HCT116 (cell line): ENCODE results near the gene FSD2. TPM values are rescaled to one million over a fixed set of nuclear protein-coding genes. Genes with fewer than 3 reads are reported as not detected.

Experiments
- ATAC-seq: fragments of 200-7000 bp; cut with Tn5 transposase; 2 replicates; pipeline ENCODE4 v1.9.1; 2020; ENCODE audit warnings: mild to moderate bottlenecking, moderate library complexity
- BruUV-seq: library from RNA; stranded (reverse); fragments of 400-500 nt; replicated peaks from 2 replicates; lab custom pipeline; 2021; lab: Mats Ljungman, UMichigan
- CTCF ChIA-PET: fragments of 300-600 bp; sonication (Branson Sonifier 250); formaldehyde crosslinking; loops from one replicate; lab custom pipeline; 2021; ENCODE audit warnings: antibody characterized with exemption; lab: Charles Lee
- POLR2A ChIA-PET: fragments of 300-600, 350-600 bp; sonication (Branson Sonifier 250); formaldehyde crosslinking; loops from one replicate; lab custom pipeline; 2021; ENCODE audit warnings: antibody characterized with exemption; lab: Charles Lee
- RAD21 ChIA-PET, 2 experiments: fragments of 300-600 bp; sonication (Branson Sonifier 250); formaldehyde crosslinking; loops; one replicate each; lab custom pipeline; 2023; ENCODE audit warnings: low total read pairs in 2 of 2; ENCODE audit not compliant: uncharacterized antibody in 2 of 2, unreplicated experiment in 2 of 2, low non-redundant PET in 1 of 2; lab: Charles Lee
- DNase-seq: peaks from one replicate; pipeline ENCODE4 v3.0.0-alpha.2; 2010; ENCODE audit warnings: low read depth, low spot score
- H2AFZ ChIP-seq: fragments of 200-600 bp; shearing (Covaris generic), sonication (generic); 2 replicates; pipeline ENCODE4 v1.6.1; 2017; ENCODE audit warnings: low read depth, mixed run types, mixed read lengths, antibody characterized with exemption, low read length; ENCODE audit not compliant: poor library complexity, severe bottlenecking
- H3K27ac ChIP-seq: 2 replicates; pipeline ENCODE4 v1.5.1; 2012; ENCODE audit warnings: low read depth, low read length
- H3K27me3 ChIP-seq: fragments of 200-600 bp; sonication (generic); 2 replicates; pipeline ENCODE4 v1.6.1; 2016; ENCODE audit warnings: mixed run types, low read length, mixed read lengths; ENCODE audit not compliant: insufficient read depth
- H3K36me3 ChIP-seq, 2 experiments: fragments of 200-500 bp in 1 of 2; fragments of 200-600 bp in 1 of 2; sonication (Bioruptor generic) in 1 of 2; sonication (generic) in 1 of 2; 2 replicates each; pipeline versions ENCODE4 v1.5.1 to v1.6.1; 2014 to 2016; ENCODE audit warnings: low read length in 2 of 2, inconsistent platforms in 1 of 2, mixed read lengths in 1 of 2, mixed run types in 1 of 2; ENCODE audit not compliant: insufficient read depth in 2 of 2, control insufficient read depth in 1 of 2
- H3K4me1 ChIP-seq, 2 experiments: fragments of 200-600 bp in 1 of 2; sonication (generic) in 1 of 2; 2 replicates each; pipeline versions ENCODE4 v1.5.1 to v1.6.1; 2012 to 2017; ENCODE audit warnings: low read length in 2 of 2, inconsistent platforms in 1 of 2, mild to moderate bottlenecking in 1 of 2, mixed read lengths in 1 of 2, mixed run types in 1 of 2, moderate library complexity in 1 of 2; ENCODE audit not compliant: insufficient read depth in 2 of 2, control insufficient read depth in 1 of 2
- H3K4me2 ChIP-seq: fragments of 200-600 bp; sonication (generic); 2 replicates; pipeline ENCODE4 v1.6.1; 2017; ENCODE audit warnings: mixed run types, low read length, mixed read lengths
- H3K4me3 ChIP-seq, 2 experiments: fragments of 200-600 bp in 1 of 2; sonication (generic) in 1 of 2; replicated peaks in 1 of 2; 2 replicates each; pipeline ENCODE4 v1.5.1; 2011 to 2016; ENCODE audit warnings: low read length in 2 of 2, control low read depth in 1 of 2, low read depth in 1 of 2, mild to moderate bottlenecking in 1 of 2, mixed read lengths in 1 of 2, mixed run types in 1 of 2
- H3K79me2 ChIP-seq: fragments of 200-600 bp; sonication (generic); 2 replicates; pipeline ENCODE4 v1.6.1; 2017; ENCODE audit warnings: mild to moderate bottlenecking, mixed run types, low read length, moderate library complexity, mixed read lengths; ENCODE audit not compliant: insufficient read depth
- H3K9ac ChIP-seq: fragments of 200-600 bp; sonication (generic); 2 replicates; pipeline ENCODE4 v1.6.1; 2016; ENCODE audit warnings: low read length, mixed read lengths
- H3K9me2 ChIP-seq: fragments of 200-600 bp; sonication (generic), shearing (Covaris generic); 2 replicates; pipeline ENCODE4 v1.6.1; 2017; ENCODE audit warnings: mixed run types, mild to moderate bottlenecking, moderate library complexity; ENCODE audit not compliant: insufficient read depth
- H3K9me3 ChIP-seq, 2 experiments: fragments of 200-500 bp in 1 of 2; fragments of 200-600 bp in 1 of 2; sonication (Bioruptor generic) in 1 of 2; sonication (generic) in 1 of 2; 2 replicates each; pipeline ENCODE4 v1.6.1; 2014 to 2017; ENCODE audit warnings: low read length in 2 of 2, mixed read lengths in 2 of 2, inconsistent platforms in 1 of 2, low read depth in 1 of 2, mild to moderate bottlenecking in 1 of 2, mixed run types in 1 of 2, moderate library complexity in 1 of 2; ENCODE audit not compliant: control insufficient read depth in 1 of 2, insufficient read depth in 1 of 2
- H4K20me1 ChIP-seq: fragments of 200-600 bp; sonication (generic), shearing (Covaris generic); 2 replicates; pipeline ENCODE4 v1.6.1; 2017; ENCODE audit warnings: mixed run types, mild to moderate bottlenecking, moderate library complexity; ENCODE audit not compliant: insufficient read depth
- ATF3 ChIP-seq: IDR thresholded peaks from 2 replicates; pipeline ENCODE4 v1.6.1; 2012
- CBX3 ChIP-seq: IDR thresholded peaks from 2 replicates; pipeline ENCODE4 v1.6.1; 2012; ENCODE audit warnings: low read depth
- CTCF ChIP-seq, 3 experiments: fragments of 200-600 bp in 1 of 3; sonication (generic) in 1 of 3; IDR thresholded peaks in 2 of 3; conservative IDR thresholded peaks in 1 of 3; 2 replicates each; pipeline ENCODE4 v1.5.1; 2012 to 2017; ENCODE audit warnings: low read depth in 2 of 3, low read length in 2 of 3, antibody characterized with exemption in 1 of 3, borderline replicate concordance in 1 of 3, control low read depth in 1 of 3, mild to moderate bottlenecking in 1 of 3, mixed read lengths in 1 of 3, mixed run types in 1 of 3, moderate library complexity in 1 of 3; ENCODE audit not compliant: insufficient read depth in 1 of 3
- EZH2 ChIP-seq: fragments of 200-600 bp; sonication (generic); IDR thresholded peaks from 2 replicates; pipeline ENCODE4 v1.6.1; 2017; ENCODE audit warnings: antibody characterized with exemption, mixed run types
- POLR2A ChIP-seq: IDR thresholded peaks from 2 replicates; pipeline ENCODE4 v1.7.0; 2011; ENCODE audit warnings: borderline replicate concordance; ENCODE audit not compliant: insufficient read depth, insufficient read length; ENCODE audit errors: extremely low read depth
- POLR2AphosphoS5 ChIP-seq: IDR thresholded peaks from 2 replicates; pipeline ENCODE4 v1.6.1; 2011; ENCODE audit warnings: mild to moderate bottlenecking, low read depth, low read length, moderate library complexity
- REST ChIP-seq: IDR thresholded peaks from 2 replicates; pipeline ENCODE4 v1.6.1; 2012; ENCODE audit warnings: low read depth
- SIN3A ChIP-seq: IDR thresholded peaks from 2 replicates; pipeline ENCODE4 v1.6.1; 2012; ENCODE audit warnings: low read depth
- SRF ChIP-seq: IDR thresholded peaks from 2 replicates; pipeline ENCODE4 v1.6.1; 2012; ENCODE audit warnings: low read depth
- YY1 ChIP-seq: IDR thresholded peaks from 2 replicates; pipeline ENCODE4 v1.6.1; 2011; ENCODE audit warnings: low read length, low read depth, moderate library complexity, mild to moderate bottlenecking; ENCODE audit not compliant: insufficient replicate concordance; ENCODE audit errors: extremely low read depth
- ZFX ChIP-seq: fragments of 450-650 bp; IDR thresholded peaks from 2 replicates; pipeline ENCODE4 v1.6.1; 2017
- ZNF274 ChIP-seq: fragments of 200-500 bp; sonication (Bioruptor generic); IDR thresholded peaks from 2 replicates; pipeline ENCODE4 v1.6.1; 2014; ENCODE audit warnings: mild to moderate bottlenecking, low read depth, low read length, inconsistent platforms
- intact Hi-C: fragments of 100-400 bp; cut with micrococcal nuclease; formaldehyde crosslinking; loops from 2 replicates; pipeline ENCODE4 v1.10.0; 2022
- total RNA-seq: library from RNA; stranded (reverse); gene quantifications from one replicate; pipeline ENCODE4 v1.2.1, GENCODE V29; 2021; ENCODE audit not compliant: unreplicated experiment
- TF ChIP-seq, protein P1 (sequence below): IDR thresholded peaks from 2 replicates; pipeline ENCODE4 v1.6.1; 2011; ENCODE audit warnings: mild to moderate bottlenecking, low read length, moderate library complexity; ENCODE audit not compliant: insufficient replicate concordance; ENCODE audit errors: extremely low read depth
- TF ChIP-seq, protein P2 (sequence below): IDR thresholded peaks from 2 replicates; pipeline ENCODE4 v1.6.1; 2012

FSD2 gene
- total RNA-seq, 1 experiment from 2014 or later = not detected

DNA sequence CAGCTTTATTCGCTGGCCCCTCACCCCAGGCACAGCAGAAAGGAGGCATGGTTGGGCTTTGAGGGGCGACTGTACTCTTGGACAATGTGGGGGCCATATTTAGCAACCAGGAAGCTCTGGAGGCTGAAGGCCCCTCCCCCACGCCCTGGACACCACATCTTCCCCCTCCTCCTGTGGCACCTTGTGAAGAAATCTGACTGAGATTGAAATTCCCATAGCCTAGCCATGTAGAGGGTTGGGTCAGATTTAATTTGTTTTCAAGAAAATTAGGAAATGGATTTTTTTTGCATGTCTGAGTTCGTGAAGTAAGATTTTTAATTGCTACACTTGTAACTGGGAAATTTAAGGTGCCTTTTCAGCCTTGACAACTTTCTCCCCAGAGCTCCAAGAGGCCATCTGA is 24.5 kb downstream of the FSD2 start:
- POLR2A ChIA-PET = no interaction called here
- Histone ChIP-seq H3K36me3 (no peaks in the 10 kb centered on the region), H2AFZ (no peak overlapping the region), H3K27ac (no peak overlapping the region), H3K4me2 (no peak overlapping the region), H4K20me1 (no peaks in the 10 kb centered on the region), H3K79me2 (no peaks in the 10 kb centered on the region), H3K9me3 (no peaks in the 10 kb centered on the region), H3K9ac (no peak overlapping the region), H3K9me2 (no peaks in the 10 kb centered on the region), H3K4me3 (no peak overlapping the region), H3K27me3 (no peaks in the 10 kb centered on the region), H3K4me1 (0 out of 4 replicates have a peak, but pooled peaks cover 2 to 4% of the 10 kb centered on the region in 2 experiments)
- no peak for DNase-seq
- CTCF ChIA-PET = interaction anchor here (1.4 kb wide), 1 partner anchor 68 kb away, joined by 4 read pairs; no protein-coding TSS in a partner anchor
- TF ChIP-seq SIN3A = no peak
- no peak for TF ChIP-seq POLR2A
- TF ChIP-seq CTCF (IDR thresholded peaks at IDR 0.05 in 2 of 3, conservative IDR thresholded peaks at IDR 0.05 in 1 of 3; ENCODE audit: borderline replicate concordance in 1 of 3, insufficient read depth in 1 of 3, low read depth in 2 of 3, low read length in 2 of 3) = no peak
- no peak for TF ChIP-seq EZH2
- TF ChIP-seq ZNF274 = no peak
- no peak for TF ChIP-seq CBX3
- TF ChIP-seq, protein P1, sequence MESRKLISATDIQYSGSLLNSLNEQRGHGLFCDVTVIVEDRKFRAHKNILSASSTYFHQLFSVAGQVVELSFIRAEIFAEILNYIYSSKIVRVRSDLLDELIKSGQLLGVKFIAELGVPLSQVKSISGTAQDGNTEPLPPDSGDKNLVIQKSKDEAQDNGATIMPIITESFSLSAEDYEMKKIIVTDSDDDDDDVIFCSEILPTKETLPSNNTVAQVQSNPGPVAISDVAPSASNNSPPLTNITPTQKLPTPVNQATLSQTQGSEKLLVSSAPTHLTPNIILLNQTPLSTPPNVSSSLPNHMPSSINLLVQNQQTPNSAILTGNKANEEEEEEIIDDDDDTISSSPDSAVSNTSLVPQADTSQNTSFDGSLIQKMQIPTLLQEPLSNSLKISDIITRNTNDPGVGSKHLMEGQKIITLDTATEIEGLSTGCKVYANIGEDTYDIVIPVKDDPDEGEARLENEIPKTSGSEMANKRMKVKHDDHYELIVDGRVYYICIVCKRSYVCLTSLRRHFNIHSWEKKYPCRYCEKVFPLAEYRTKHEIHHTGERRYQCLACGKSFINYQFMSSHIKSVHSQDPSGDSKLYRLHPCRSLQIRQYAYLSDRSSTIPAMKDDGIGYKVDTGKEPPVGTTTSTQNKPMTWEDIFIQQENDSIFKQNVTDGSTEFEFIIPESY = no peak
- TF ChIP-seq REST = no peak
- TF ChIP-seq SRF = no peak
- TF ChIP-seq ZFX = no peak
- no peak for TF ChIP-seq ATF3
- TF ChIP-seq, protein P2, sequence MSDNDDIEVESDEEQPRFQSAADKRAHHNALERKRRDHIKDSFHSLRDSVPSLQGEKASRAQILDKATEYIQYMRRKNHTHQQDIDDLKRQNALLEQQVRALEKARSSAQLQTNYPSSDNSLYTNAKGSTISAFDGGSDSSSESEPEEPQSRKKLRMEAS = no peak
- TF ChIP-seq YY1 = no peak
- TF ChIP-seq POLR2AphosphoS5 = no peak
- BruUV-seq = no TSS peak
- no peak for ATAC-seq
- intact Hi-C loops = loop anchor here (10.0 kb wide), 1 partner anchor 57 kb away; no protein-coding TSS in a partner anchor
- RAD21 ChIA-PET = no interaction called here
